HG02798 (cell line): ENCODE measurements around the gene ASGR2.
"Not testable (repeated sequence)": the region's sequence is repeated elsewhere in the genome, so short reads cannot be mapped to it uniquely, and the experiment has no call there.

Experiments
- ATAC-seq: cut with Tn5 transposase; IDR thresholded peaks from one replicate; pipeline ENCODE4 v1.9.1; 2021; ENCODE audit warnings: mild to moderate bottlenecking; ENCODE audit not compliant: unreplicated experiment, poor library complexity

Gene ASGR2

DNA sequence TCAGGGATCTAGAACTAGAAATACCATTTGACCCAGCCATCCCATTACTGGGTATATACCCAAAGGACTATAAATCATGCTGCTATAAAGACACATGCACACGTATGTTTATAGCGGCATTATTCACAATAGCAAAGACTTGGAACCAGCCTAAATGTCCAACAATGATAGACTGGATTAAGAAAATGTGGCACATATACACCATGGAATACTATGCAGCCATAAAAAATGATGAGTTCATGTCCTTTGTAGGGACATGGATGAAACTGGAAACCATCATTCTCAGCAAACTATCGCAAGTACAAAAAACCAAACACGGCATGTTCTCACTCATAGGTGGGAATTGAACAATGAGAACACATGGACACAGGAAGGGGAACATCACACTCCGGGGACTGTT lies 12.9 kb upstream of the ASGR2 start:
- not testable (repeated sequence) for ATAC-seq

DNA sequence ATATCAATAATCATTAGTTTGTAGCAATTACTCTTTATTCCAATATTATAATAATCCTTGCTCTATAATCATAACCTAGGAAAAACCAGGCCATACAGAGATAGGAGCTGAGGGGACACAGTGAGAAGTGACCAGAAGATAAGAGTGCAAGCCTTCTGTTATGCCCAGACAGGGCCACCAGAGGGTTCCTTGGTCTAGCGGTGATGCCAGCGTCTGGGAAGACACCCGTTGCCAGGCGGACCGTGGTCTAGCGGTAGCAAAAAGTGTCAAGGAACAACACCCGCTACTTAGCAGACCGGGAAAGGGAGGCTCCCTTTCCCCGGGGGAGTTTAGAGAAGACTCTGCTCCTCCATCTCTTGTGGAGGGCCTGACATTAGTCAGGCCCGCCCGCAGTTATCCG lies 11.8 kb upstream of the ASGR2 start:
- not testable (repeated sequence) for ATAC-seq

DNA sequence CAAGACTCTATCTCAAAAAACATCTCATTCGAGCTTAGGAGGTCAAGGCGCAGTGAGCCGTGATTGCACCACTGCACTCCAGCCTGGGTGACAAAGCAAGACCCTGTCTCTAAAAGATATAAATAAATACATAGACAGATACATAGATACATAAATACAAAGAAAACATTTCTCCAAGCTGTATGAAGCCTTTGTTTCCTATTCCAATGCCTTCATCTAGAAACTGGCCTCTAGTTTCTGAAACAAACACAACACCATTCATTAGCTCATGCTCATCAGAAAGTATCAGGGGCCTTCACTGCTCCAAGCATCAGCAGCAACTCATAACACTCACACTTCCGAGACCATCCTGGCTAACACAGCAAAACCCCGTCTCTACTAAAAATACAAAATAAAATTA lies 10.3 kb upstream of the ASGR2 start:
- ATAC-seq: no peak

GRCh38 chr17:7123844-7124243 lies 9.2 kb upstream of the ASGR2 start:
- no peak for ATAC-seq

- no peak for ATAC-seq
These were observed 7.8 kb upstream of the ASGR2 start for GRCh38 chr17:7122381-7122780.

GRCh38 chr17:7120635-7121034 lies 6.0 kb upstream of the ASGR2 start:
- ATAC-seq: not testable (repeated sequence)

DNA sequence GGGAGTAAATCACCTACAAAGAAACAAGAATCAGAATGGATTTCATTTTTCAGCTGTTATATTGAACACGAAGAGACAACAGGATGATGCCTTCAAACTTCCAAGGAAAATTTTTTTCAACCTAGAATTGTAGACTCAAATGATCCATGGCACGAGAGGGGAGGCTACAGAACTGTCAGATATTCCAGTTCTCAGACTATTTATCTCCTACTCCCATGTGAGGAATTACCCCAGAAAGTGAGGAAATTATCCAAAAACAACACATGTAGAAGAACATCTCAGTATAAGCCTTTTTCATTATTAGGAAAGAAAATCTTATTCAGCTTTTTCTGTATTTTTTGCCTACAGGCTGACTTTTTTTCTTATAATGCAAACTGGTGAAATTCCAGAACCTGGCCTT lies 5.5 kb upstream of the ASGR2 start:
- no peak for ATAC-seq

DNA sequence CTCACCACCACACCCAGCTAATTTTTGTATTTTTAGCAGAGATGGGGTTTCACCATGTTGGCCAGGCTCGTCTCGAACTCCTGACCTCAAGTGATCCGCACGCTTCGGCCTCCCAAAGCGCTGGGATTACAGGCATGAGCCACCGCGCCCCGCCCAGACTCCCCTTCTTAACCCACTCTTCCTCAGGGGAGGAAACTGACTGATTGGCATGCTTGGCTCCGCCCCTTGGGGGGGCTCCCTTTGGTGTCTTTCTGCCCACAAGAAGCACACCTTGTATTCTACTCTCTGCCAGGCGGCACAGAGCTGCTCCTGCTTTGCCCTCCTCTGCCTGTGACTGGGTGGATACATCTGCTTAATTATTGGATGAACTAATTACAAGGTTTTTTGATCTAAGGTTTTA lies 4.7 kb upstream of the ASGR2 start:
- ATAC-seq: no peak

DNA sequence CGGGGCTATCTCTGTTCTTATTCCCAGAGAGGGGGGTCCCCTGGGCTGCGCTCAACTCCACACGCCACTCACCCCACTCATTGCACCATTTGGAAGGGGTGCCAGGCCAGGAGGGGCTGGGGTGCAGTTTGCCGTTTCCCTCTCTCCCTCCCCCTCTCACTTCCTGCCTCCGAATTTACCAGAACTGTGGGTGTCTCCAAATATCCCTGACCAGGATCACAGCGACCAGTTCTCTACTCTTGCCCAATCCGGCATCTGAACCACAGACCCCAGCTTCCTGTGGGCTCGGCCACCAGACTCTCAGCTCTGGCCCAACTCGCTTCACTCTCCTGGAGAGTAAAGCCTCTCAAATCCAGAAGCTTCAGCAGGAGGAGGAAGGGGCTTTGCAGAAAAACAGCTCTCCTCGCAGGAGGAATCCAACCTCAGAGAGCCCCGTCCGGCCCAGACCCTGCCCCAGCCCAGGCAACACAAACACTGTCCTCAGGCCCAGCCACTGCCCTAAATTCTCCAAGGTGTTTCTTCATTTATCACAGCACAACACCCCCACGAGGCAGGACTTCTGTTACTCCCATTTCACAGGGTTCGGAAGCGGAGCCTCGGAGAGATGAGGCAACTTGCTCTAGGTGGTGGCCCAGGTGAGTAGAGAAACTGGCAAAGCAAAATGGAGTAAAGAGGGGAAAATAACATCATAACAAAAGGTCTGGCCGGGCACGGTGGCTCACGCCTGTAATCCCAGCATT lies 423 bp upstream of the ASGR2 start:
- ATAC-seq: no peak

DNA sequence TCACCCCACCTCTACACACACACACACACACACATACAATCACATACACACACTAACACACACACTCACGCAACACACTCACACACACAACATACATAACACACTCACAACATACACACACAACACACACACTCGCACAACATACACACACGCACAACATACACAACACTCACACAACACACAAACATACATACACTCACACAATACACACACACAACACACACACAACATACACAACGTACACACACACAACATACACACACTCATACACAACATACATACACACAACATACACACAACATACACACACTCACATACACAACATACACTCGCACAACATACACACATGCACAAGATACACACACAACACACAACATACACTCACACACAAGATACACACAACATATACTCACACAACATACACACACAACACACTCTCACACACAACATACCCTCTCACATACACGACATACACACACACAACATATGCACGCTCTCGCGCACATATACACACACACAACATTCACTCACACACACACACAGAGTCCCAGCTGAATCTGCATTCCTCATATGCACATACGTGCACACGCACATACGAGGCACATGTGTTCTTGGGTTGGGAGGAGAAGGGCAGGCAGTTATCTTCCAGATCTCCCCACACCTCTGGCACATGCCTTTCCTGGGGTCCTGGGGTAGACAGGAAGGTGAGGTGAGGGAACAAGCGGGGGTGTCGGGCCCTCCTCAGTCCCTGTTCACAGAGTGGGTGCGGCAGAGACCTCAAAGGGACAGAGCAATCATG lies 1.1 kb downstream of the ASGR2 start:
- no peak for ATAC-seq

DNA sequence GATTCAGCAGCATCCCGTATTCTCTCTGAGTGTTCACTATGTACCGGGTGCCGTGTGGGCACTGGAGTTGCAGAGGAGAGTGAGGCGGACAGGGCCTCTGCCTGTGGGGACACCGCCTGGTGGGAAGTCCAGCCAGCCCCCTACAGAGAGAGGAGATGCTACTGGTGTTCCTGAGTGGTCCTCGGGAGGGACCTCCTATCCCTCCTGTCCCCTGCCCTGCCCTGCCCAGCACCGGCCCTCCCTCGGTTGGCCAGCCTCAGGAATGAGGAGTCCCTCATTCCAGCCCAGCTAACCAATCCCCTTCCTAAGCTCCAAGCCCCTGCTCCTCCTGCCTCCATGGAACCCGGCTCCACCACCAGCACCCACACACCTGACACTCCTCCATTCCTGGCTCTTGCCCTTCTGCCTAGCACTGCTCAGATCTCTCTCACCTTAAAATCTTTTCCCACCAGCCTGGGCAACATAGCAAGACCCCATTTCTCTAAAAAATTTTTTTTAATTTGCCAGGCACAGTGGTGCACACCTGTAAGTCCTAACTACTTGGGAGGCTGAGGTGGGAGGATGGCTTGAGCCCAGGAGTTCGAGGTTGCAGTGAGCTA lies 2.0 kb downstream of the ASGR2 start:
- no peak for ATAC-seq

GRCh38 chr17:7111784-7112509 lies 2.7 kb downstream of the ASGR2 start:
- no peak for ATAC-seq

GRCh38 chr17:7110617-7111306 lies 3.9 kb downstream of the ASGR2 start:
- no peak for ATAC-seq

- ATAC-seq: no peak
These were observed 4.9 kb downstream of the ASGR2 start for GRCh38 chr17:7109461-7110322.

DNA sequence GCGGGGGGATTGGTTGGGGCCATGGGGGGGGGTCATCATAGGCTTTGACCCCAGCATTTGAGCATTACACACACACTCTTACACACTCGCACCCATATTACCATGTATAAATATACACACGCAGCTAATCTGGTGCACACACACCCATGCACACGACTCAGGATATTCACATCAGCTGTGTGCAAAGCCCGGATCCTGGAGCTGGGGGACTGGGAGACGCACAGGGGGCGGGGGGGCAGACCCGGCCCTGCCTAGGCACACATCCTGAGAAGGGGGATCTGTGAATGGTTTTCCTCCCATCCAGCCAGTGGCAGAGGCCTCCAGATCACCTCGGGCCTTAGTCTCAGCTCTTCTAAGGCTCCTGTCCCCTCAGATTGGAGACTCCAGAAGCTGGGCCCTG lies 5.6 kb downstream of the ASGR2 start:
- no peak for ATAC-seq

DNA sequence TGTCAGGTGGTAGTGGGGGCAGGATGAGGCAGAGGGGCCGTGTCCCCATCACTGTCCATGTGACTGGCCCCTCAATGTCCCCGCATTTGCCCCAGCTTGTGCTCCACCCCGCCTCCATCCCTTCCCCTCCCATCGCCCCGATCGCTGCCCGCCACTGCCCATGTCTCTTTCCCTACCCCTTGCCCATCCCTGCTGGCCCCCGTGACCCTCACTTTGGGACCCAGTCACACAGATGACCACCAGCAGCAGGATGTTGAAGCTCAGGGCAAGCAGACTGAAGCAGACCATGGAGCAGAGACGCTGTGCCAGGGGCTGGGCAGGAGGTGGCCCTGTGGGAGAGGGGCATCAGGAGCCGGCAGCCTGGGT lies 6.1 kb downstream of the ASGR2 start:
- no peak for ATAC-seq

GRCh38 chr17:7107795-7108559 lies 6.6 kb downstream of the ASGR2 start:
- no peak for ATAC-seq

DNA sequence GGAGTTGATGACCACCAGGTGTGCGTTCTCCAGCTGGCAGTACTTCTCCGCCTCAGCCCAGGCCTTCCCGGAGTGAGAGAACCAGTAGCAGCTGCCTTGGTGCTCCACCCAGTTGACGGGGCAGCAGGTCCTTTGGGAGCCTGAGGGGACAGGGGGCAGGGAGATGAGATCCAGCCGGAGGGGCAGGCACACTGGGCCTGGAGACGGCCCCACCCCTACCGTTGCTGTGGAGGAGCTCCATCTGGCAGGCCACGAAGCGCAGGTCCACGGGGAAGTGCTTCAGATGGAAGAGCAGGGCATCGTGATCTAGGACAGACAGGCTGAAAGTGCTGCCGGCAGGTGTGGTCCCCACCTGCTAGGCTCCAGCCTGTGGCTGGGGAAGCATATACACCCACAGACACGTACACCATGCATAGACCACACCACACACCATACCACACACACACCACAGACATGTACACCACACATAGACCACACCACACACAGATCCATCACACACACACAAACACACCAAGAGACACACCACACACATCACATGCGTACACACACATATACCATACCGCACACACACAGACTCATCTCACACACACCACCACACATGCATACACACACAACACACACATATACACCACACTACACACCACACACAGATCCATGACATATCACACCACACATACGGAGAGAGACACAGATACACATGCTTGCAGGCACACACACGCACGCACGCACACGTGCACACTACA lies 7.4 kb downstream of the ASGR2 start:
- no peak for ATAC-seq
